ENCODE results near the gene KIAA2012. TPM values are rescaled to one million over a fixed set of nuclear protein-coding genes. Genes with fewer than 3 reads are reported as not detected.

KIAA2012 gene
- total RNA-seq, 2 experiments from 2014 or later: not detected

DNA sequence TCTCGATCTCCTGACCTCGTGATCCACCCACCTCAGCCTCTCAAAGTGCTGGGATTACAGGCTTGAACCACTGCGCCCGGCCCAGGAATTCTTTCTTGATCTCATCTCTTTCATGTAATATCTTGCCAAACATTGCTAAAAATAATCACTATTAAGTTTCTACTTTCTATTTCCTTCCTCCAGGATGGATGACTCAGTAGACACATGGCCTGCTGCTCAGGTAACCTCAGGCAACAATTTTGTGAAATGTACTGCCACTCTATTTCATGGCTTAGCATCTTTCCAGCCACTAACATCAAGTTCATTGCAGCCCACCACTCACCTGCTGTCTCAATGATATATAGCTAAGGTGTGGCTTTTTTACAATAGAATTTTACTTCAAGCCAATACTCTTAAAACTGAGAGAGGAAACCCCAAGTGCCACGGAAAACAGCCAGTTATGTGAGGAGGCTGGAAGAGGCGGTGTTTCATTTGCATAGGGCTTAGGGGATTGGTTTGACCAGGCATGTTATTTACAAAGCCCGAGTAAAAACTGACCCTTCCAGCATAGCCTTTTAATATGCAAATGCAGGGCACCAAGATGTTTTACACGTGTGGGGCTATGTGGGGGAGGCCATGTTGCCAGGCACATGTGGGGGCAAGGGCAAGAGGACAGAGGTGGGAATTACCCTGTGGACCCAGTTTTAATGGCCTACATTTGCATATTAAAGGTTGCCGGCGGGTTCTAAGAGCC lies 176.6 kb downstream of the KIAA2012 start:
- ChIA-PET CTCF (no interaction called here), POLR2A (no interaction called here)
- ATAC-seq: no peak
- peaks cover 7% of the 10 kb centered on the region for H3K27me3 Mint-ChIP-seq (ENCODE audit: low read depth)
- no peak overlapping the region for H3K4me3 Mint-ChIP-seq
- H3K36me3 Mint-ChIP-seq (ENCODE audit: low read depth): peaks cover 7% of the 10 kb centered on the region
- peaks cover 13% of the 10 kb centered on the region for H3K4me1 Mint-ChIP-seq (ENCODE audit: low read depth)
- H3K9me3 Mint-ChIP-seq (ENCODE audit: insufficient read depth): peaks cover 10% of the 10 kb centered on the region
- DNase-seq: no peak
- no peak overlapping the region for H3K27ac Mint-ChIP-seq

- Mint-ChIP-seq H3K4me3 (no peak overlapping the region), H3K27ac (no peak overlapping the region), H3K9me3 (ENCODE audit: insufficient read depth) (peaks cover 10% of the 10 kb centered on the region), H3K36me3 (ENCODE audit: low read depth) (peaks cover 7% of the 10 kb centered on the region), H3K4me1 (ENCODE audit: low read depth) (peaks cover 13% of the 10 kb centered on the region), H3K27me3 (ENCODE audit: low read depth) (peaks cover 5% of the 10 kb centered on the region)
- ChIA-PET CTCF (no interaction called here), POLR2A (interaction anchor here (0.5 kb wide), 1 partner anchor 660 kb away, joined by 3 read pairs; the partner anchor contains the start of gene WDR12)
- no peak for DNase-seq
- ATAC-seq: no peak
Observed at GRCh38 chr2:202251494-202251893, 178.4 kb downstream of the KIAA2012 start.

Other genes starting within 250 kb of the KIAA2012 start
- gene FZD7, start 39.4 kb upstream of the KIAA2012 start, total RNA-seq: under 1 TPM in 1 of 2 experiments, not detected in 1; 0.08 TPM
- 10 to 100 TPM; 98.2 to 99.2 TPM for gene SUMO1, start 165.3 kb downstream of the KIAA2012 start, total RNA-seq
- gene NOP58, start 192.5 kb downstream of the KIAA2012 start, total RNA-seq: 100 to 1,000 TPM; 120 to 122 TPM

Measured in activated CD8-positive, alpha-beta T cell treated with anti-CD3 and anti-CD28 coated beads, Interleukin-2, amount 10 ng/mL, durations not matched to agents 7 days and 5 days (primary cell).